Rectal smooth muscle tissue (tissue), 1 donor: ENCODE results near the gene NR4A1.
A peak's percentile ranks its signal among the peaks of the same experiment; 100 is the strongest.

Experiments
- H3K27ac ChIP-seq: one replicate; pipeline ENCODE4 v1.7.0; 2013; ENCODE audit warnings: low read depth, low read length, inconsistent platforms
- H3K27me3 ChIP-seq: one replicate; pipeline ENCODE4 v1.7.0; 2013; ENCODE audit warnings: low read length; ENCODE audit not compliant: control insufficient read depth, insufficient read depth
- H3K36me3 ChIP-seq: one replicate; pipeline ENCODE4 v1.7.0; 2013; ENCODE audit warnings: low read length; ENCODE audit not compliant: control insufficient read depth, insufficient read depth
- H3K4me1 ChIP-seq: one replicate; pipeline ENCODE4 v1.7.0; 2013; ENCODE audit warnings: low read length; ENCODE audit not compliant: control insufficient read depth, insufficient read depth
- H3K4me3 ChIP-seq: one replicate; pipeline ENCODE4 v1.7.0; 2013; ENCODE audit warnings: low read length
- H3K9ac ChIP-seq: one replicate; pipeline ENCODE4 v1.7.0; 2013; ENCODE audit warnings: low read length

Gene NR4A1

GRCh38 chr12:52050116-52050757 lies 1.0 kb upstream of the NR4A1 start:
- Histone ChIP-seq H3K4me1 (peaks cover 24% of the 10 kb centered on the region), H3K27ac (peak overlapping the region; percentile 94), H3K27me3 (no peaks in the 10 kb centered on the region), H3K4me3 (peak overlapping the region; percentile 85), H3K9ac (peak overlapping the region; percentile 98), H3K36me3 (peaks cover 3% of the 10 kb centered on the region)

DNA sequence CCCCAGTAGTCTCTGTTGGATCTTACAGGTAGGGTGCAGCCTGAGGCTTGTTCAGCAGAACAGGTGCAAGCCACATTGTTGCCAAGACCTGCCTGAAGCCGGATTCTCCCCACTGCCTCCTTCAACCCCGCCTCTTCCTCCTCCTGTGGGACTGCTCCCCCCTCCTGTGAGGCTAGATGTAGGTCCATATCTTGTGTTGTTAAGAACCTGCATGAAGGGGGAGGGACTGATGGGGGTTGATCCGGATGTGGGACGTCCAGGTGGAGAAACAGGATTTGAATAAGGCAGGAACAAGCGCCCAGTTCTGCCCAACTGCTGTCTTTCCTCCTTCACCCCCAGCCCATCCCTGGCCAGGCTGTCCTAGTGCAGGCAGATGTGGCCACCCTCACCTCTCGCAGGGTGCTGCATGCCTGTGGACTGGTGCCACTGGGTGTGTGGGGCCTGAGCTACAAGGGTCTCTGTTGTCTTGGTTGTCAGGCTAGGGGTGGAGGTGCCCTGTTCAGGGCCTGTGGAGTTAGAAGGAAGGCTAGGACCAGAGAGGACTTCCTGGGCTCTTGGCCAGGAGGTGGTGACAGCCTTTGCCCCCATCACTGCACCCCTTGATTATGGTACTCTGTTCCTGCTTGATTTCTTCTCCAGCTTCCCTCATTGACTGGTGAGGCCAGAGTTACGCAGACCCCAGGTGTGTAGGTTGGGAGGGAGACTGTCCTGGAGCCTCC lies 1.4 kb downstream of the NR4A1 start:
- no peaks in the 10 kb centered on the region for H3K27me3 ChIP-seq
- peaks cover 14% of the 10 kb centered on the region for H3K36me3 ChIP-seq
- peak overlapping the region; percentile 83 for H3K27ac ChIP-seq
- peak overlapping the region; percentile 91 for H3K4me3 ChIP-seq
- H3K9ac ChIP-seq, result peak overlapping the region; percentile 5
- peaks cover 15% of the 10 kb centered on the region for H3K4me1 ChIP-seq

GRCh38 chr12:52053536-52054209 lies 2.4 kb downstream of the NR4A1 start:
- Histone ChIP-seq H3K9ac (no peak overlapping the region), H3K4me3 (peak overlapping the region; percentile 91), H3K27ac (peak overlapping the region; percentile 38), H3K27me3 (no peaks in the 10 kb centered on the region), H3K4me1 (peaks cover 15% of the 10 kb centered on the region), H3K36me3 (peaks cover 15% of the 10 kb centered on the region)

GRCh38 chr12:52054231-52054832 lies 3.1 kb downstream of the NR4A1 start:
- H3K4me1 ChIP-seq, result peaks cover 15% of the 10 kb centered on the region
- H3K27ac ChIP-seq, result peak overlapping the region; percentile 38
- H3K9ac ChIP-seq, result no peak overlapping the region
- H3K27me3 ChIP-seq, result no peaks in the 10 kb centered on the region
- H3K4me3 ChIP-seq, result peak overlapping the region; percentile 91
- H3K36me3 ChIP-seq, result peaks cover 17% of the 10 kb centered on the region

GRCh38 chr12:52054833-52055730 lies 3.8 kb downstream of the NR4A1 start:
- Histone ChIP-seq H3K36me3 (peaks cover 17% of the 10 kb centered on the region), H3K4me1 (peaks cover 15% of the 10 kb centered on the region), H3K27ac (peak overlapping the region; percentile 30), H3K9ac (no peak overlapping the region), H3K4me3 (no peak overlapping the region), H3K27me3 (no peaks in the 10 kb centered on the region)

- Histone ChIP-seq H3K36me3 (peaks cover 17% of the 10 kb centered on the region), H3K4me1 (peaks cover 9% of the 10 kb centered on the region), H3K27me3 (no peaks in the 10 kb centered on the region), H3K4me3 (no peak overlapping the region), H3K9ac (no peak overlapping the region), H3K27ac (peak overlapping the region; percentile 30)
These were observed 4.8 kb downstream of the NR4A1 start for GRCh38 chr12:52055731-52056711.

GRCh38 chr12:52056801-52057637 lies 5.8 kb downstream of the NR4A1 start:
- no peaks in the 10 kb centered on the region for H3K27me3 ChIP-seq
- H3K9ac ChIP-seq, result no peak overlapping the region
- peaks cover 17% of the 10 kb centered on the region for H3K36me3 ChIP-seq
- H3K27ac ChIP-seq, result no peak overlapping the region
- no peak overlapping the region for H3K4me3 ChIP-seq
- peaks cover 2% of the 10 kb centered on the region for H3K4me1 ChIP-seq

- Histone ChIP-seq H3K4me1 (peaks cover 1% of the 10 kb centered on the region), H3K27me3 (no peaks in the 10 kb centered on the region), H3K9ac (no peak overlapping the region), H3K36me3 (peaks cover 17% of the 10 kb centered on the region), H3K27ac (no peak overlapping the region), H3K4me3 (no peak overlapping the region)
These were observed 6.7 kb downstream of the NR4A1 start for GRCh38 chr12:52057638-52058576.

GRCh38 chr12:52058631-52059361 lies 7.6 kb downstream of the NR4A1 start:
- Histone ChIP-seq H3K4me3 (no peak overlapping the region), H3K9ac (no peak overlapping the region), H3K27me3 (no peaks in the 10 kb centered on the region), H3K36me3 (peaks cover 17% of the 10 kb centered on the region), H3K27ac (no peak overlapping the region), H3K4me1 (no peaks in the 10 kb centered on the region)
